GM18508 (cell line): ENCODE measurements around the gene MICAL2.

Experiments used
- ATAC-seq: cut with Tn5 transposase; IDR thresholded peaks from one replicate; pipeline ENCODE4 v1.9.1; 2021; ENCODE audit warnings: moderate number of reproducible peaks; ENCODE audit not compliant: insufficient read depth, unreplicated experiment

Gene MICAL2

DNA sequence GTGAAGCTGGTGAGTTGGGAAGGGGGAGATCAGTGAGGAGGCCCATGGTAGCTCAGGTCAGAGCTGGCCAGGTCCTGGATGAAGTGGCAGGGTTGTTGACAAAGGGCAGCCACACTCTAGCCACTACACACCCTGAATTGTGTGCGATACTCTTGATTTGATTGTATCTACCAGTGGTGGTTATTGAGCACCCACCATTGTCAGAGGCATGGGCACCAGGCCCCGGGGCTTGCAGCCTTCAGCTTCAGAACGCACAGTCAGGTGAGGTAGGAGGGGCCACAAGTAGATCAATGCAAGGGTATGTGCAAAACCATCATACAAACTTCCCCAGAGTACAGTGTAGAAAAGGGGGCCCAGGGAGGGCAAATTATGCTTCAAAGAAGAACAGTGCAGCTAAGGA, 38.1 kb downstream of the MICAL2 start:
- ATAC-seq: no peak

DNA sequence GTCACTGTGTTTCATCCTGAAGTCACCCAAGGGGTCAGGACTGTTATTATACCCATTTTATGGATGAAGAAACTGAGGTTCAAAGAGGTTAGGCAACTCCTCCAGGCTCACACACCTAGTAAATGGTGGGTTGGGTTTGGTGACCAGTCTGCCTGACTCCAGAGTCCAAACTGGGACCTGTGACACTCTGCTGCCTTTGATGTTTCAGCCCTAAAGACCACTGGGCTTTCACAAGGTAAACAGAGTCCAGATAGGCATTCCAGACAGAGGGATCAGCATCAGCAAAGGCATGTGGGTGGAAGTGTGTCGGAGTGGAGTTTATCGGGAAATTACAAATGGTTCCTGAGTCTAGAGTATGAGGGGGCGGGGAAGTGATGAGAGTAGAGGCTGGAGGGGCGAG, 38.5 kb downstream of the MICAL2 start:
- ATAC-seq: no peak

DNA sequence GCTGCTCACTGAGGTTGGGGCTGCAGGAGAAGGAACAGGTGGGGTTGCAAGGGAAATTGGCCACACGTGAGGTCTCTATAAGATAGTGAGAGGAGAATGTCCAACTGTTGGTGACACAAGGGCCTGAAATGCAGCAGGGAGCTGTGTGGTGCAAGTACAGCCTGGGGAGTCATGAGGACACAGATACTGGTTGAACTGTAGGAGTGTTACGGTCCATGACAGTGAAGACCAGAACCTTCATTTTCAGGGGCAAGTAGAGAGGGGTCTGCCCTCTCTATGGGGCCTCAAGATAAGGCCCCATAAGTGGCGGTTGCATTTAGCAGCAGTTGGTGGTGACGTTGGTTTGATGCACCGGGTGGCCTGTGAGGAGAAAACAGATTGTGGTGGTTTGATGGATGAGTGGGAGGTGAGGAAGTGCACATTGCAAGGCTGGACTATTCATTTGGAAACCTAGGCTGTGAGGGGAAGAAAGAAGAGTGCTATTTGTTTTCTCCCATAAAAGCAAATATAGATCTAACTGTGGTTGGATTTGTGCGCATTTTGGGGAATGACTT, 39.4 kb downstream of the MICAL2 start:
- no peak for ATAC-seq

DNA sequence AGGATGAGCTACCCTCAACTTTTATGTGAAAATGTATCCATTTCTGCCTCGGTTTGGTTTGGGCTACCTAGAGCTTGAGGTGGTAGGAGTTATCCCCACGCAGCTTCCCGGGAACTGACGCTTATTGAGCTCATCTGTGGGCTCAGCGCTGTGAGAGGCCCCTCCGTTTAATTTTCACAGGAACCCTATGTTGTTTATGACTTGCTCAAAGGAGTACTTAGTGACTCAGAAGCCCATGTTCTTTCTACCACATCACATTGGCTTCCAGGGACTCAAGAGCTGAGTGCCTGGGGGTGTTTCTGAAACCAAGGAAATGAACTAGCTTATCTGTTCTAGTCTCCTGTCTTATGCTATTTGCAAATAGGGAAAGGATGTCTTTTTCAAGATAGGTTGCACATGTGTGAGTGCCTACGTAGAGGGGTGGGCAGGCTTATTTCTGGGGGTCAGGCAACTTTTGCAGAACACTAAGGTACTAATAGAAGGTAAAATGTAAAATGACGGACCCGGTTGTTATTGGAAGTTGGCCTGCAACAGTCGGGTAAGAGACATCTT, 40.5 kb downstream of the MICAL2 start:
- ATAC-seq: no peak

DNA sequence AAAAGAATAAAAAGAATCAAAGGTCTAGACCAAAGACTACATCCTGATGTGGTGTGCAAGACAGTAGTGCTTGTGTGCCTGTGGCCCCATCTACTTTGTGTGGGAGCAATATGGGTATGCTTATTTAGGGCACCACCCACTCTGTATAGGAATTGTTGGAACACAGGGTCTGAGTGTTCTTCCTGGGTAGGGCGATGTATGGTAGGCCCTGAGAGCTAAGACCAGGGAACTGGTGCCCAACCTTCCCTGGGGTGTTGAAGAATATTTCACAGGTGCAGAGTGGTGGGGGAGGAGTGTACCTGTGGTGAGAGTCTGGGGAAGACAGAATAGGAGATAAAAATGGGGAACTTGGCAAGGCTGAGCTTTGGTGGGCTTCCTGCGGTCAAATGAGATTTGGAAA, 41.9 kb downstream of the MICAL2 start:
- no peak for ATAC-seq

DNA sequence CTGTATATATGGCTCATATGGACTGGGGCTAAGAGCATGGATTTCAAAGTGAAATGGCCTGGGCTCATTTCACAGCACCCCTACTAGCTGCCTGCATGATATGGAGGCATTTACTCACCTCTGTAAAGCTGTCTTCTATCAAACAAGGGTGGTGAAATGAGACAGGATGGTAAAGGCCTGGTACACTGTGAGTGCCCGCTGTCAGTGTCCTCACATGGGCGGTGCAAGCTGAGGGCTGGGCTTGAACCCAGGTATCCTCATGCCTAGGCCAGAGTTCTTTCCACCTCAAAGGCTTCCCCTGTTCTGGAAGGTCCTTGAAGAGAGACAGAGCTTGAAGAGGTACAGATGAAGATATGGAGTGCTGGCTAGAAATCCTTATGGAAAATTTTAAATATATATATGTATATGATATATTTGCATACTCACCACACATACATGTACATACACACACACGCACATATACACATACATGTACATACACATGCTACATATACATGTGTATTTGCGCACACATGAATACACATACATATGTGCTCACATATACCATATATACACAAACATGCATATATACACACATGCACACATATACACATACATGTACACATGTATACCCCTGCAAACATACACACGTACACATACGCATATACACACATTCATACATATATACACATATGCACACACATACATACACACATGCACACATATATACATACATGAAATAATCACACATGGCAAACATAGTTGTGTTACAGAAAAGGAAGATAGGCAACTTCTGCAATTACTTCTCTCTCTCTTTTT, 44.7 kb downstream of the MICAL2 start:
- ATAC-seq: no peak

DNA sequence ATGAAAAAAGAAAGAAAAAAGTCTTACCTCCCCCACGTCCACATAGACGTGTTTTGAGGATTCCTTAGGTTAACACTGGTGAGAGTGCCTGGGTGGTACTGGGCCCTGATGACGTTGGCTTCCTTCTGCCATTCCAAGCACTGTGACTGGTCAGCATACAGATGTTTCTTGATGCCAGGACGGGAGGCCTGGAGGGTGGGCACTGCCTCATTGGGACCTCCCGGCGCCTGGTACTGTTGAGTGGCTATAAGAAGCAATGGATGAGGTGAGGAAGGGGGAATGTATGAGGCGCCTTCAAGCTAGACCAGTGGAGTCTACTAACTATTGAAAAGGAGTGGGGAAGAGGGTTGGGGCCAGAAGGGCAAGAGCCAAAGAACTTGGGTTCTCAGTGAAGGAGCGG, 45.3 kb downstream of the MICAL2 start:
- no peak for ATAC-seq

DNA sequence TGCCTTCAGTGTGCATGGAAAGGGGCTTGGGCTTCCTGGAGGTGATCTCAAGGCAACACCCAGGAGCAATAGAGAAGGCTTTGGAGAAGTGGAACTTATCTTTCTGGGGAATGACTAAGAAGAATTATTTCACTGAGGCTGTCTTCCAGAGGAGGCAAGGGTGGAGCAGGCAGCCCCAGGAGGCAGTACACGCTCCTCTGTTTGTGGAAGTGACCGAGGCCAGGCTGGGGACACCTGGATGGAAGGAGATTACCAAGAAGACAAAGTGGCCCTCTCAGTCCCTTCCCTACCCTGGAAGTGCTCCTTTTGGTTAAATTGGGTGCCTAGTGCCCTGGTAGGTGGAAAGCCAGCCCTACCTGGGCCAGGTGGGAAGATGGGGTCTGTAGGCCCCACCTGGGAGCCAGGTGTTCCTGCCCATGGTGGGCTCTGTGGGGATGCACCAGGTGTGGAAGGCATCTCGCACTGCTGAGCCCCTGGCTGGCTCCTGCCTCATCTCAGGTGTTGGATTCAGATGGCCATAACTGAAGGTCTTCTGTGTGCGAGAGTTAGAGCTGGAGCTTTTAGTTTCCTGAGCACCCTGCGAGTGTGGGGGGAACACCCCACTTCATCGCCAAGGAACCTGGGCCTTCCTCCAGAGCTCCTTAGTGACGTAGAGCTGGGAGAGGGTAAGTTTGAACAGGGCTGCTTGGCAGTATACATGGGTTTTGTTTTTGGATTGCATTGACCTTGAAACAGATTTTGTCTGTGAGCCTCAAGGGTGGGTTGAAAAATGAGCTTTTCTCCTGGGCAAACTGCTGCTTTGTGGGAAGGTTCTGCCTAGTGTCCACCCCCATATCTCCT, 46.1 kb downstream of the MICAL2 start:
- no peak for ATAC-seq

DNA sequence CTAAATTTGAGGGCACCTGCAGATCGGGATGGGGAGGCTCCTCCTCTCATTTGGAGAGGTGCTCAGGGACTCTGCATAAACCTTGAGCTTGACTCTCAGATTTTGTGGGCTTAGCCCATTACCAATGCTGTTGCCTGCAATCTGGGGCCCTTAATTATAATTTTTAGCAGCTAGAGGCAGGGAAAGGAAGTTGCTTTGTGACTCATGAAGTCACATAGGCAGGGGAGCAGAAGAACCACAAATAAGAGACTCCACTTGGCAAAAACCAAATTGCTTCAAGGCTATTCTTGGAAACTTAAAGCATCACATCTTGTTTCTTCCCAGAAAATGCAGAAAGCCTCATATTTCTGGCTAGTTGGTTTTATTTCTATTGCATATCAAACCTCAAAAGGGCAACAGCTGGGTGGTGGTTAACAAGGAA, 46.9 kb downstream of the MICAL2 start:
- no peak for ATAC-seq

- no peak for ATAC-seq
These were observed 48.5 kb downstream of the MICAL2 start for GRCh38 chr11:12158909-12159308.

GRCh38 chr11:12159351-12160099, 49.1 kb downstream of the MICAL2 start:
- ATAC-seq: no peak

- no peak for ATAC-seq
These were observed 49.8 kb downstream of the MICAL2 start for GRCh38 chr11:12160231-12160630.

DNA sequence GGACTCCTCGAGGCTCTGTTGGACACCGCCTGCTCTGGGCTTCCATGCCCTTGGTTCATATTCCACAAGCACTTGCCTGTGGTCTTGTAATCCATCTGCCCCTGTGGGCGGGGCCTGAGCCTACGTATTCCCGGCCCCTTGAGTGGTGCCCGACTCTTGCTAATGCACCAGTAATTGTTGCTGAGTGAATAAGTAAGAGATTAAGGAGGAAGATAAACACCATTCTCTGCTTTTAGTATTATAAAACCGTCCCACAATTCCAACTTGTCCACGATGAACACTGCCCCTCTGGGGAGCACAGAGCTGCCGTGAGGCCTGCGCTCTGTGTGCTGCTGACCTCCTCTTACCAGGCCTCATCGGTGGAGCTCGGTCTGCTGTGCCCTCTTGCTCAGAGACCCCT, 50.3 kb downstream of the MICAL2 start:
- no peak for ATAC-seq

GRCh38 chr11:12161137-12161536, 50.7 kb downstream of the MICAL2 start:
- no peak for ATAC-seq

- ATAC-seq: no peak
These were observed 51.4 kb downstream of the MICAL2 start for GRCh38 chr11:12161603-12162350.

DNA sequence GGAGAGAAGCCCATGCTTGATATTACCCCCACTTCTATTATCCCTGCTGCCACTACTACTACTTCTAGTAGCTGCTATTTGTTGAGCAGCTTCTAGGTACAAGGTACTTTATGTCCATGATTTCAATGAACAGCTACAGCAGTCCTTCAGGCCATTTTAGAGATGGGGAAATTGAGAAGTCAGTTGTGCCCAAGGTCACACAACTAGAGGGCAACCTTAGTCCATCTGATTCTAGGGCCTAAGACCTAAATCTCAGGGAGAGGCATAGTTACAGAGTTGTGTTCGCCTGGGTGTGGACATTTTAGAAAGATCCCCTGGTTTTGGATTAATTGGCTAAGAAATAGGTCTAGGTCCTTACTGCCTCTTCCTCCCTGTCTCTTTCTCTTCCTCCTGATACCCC, 52.3 kb downstream of the MICAL2 start:
- ATAC-seq: no peak

GRCh38 chr11:12163181-12163941, 53.0 kb downstream of the MICAL2 start:
- ATAC-seq: no peak

DNA sequence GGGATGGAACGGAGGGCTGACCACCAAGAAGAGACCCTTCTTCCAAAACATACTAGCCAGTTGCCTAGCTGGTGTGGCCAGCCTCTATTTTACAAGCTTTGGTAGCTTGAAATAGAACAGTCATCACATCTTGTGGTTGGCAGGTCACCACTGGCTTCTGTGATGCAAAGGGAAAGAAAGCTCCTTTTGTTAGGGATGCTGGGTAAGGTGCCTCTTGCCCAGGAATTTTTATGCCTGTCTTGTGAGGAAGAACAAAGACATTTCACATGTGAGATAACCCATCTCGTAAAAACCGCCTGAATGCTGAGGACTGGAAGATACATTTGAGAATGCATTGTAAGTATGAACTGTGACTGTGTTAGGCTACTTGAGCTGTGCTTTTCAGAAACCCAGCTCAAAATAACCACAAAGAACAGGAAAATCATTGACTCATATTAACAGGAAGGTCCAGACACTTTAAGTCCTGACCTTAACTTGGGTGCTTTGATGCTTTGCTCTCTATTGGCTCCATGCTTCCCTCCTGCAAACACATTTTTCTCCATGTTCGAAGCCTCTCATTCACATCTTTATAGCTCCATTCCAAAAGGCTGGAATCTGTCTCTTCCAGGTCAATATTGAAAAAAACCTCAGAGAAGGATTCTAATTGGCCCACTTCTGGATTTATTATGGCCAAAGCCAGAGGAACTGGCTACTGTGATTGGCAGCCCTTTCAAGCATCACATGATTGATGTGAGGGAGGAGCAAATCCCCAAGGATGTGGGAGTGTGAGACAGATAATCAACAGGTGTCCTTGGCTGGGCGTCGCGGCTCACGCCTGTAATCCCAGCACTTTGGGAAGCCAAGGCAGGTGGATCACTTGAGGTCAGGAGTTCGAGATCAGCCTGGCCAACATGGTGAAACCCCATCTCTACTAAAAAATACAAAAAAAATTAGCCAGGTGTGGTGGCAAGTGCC, 53.9 kb downstream of the MICAL2 start:
- ATAC-seq: no peak
